NB4 (cell line): ENCODE measurements around the gene JAK1.

ENCODE experiments used
- CTCF ChIP-seq: IDR thresholded peaks from one replicate; pipeline ENCODE4 v1.5.1; 2012; ENCODE audit warnings: low read depth, low read length
- MAX ChIP-seq: IDR thresholded peaks from 2 replicates; pipeline ENCODE4 v1.6.1; 2011; ENCODE audit warnings: low read depth, low read length
- POLR2A ChIP-seq: IDR thresholded peaks from 2 replicates; pipeline ENCODE4 v1.6.1; 2011; ENCODE audit warnings: mild to moderate bottlenecking; ENCODE audit not compliant: insufficient read length; ENCODE audit errors: extremely low read depth

DNA sequence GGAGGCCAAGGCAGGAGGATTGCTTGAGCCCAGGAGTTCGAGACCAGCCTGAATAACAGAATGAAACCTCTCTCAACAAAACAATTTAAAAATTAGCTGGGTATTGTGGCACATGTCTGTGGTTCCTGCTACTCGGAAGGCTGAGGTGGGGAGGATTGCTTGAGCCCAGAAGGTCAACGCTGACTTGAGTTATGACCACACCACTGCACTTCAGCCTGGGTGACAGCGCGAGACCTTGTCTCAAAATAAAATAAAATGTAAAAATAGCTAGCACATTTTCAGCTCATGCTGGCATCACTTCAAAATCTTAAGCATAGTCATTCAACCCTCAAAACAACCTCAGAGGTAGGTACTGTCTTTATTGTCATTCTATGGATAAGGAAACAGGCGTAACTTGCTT lies 6.4 kb downstream of the JAK1 start:
- no peak for TF ChIP-seq CTCF
- TF ChIP-seq POLR2A, result no peak
- no peak for TF ChIP-seq MAX
